NT2/D1 (cell line): ENCODE data around the gene SECTM1.

Source experiments
- SUZ12 ChIP-seq: IDR thresholded peaks from 2 replicates; pipeline ENCODE4 v1.6.1; 2011; ENCODE audit not compliant: insufficient read length, insufficient read depth; ENCODE audit errors: extremely low read depth
- YY1 ChIP-seq: IDR thresholded peaks from 2 replicates; pipeline ENCODE4 v1.6.1; 2011; ENCODE audit not compliant: insufficient read length, insufficient read depth

- no peak for TF ChIP-seq YY1
- TF ChIP-seq SUZ12 = no peak
These were observed 647 bp upstream of the SECTM1 start for GRCh38 chr17:82334204-82334621.
